ENCODE results near the gene MPP3.

The MPP3 gene

DNA sequence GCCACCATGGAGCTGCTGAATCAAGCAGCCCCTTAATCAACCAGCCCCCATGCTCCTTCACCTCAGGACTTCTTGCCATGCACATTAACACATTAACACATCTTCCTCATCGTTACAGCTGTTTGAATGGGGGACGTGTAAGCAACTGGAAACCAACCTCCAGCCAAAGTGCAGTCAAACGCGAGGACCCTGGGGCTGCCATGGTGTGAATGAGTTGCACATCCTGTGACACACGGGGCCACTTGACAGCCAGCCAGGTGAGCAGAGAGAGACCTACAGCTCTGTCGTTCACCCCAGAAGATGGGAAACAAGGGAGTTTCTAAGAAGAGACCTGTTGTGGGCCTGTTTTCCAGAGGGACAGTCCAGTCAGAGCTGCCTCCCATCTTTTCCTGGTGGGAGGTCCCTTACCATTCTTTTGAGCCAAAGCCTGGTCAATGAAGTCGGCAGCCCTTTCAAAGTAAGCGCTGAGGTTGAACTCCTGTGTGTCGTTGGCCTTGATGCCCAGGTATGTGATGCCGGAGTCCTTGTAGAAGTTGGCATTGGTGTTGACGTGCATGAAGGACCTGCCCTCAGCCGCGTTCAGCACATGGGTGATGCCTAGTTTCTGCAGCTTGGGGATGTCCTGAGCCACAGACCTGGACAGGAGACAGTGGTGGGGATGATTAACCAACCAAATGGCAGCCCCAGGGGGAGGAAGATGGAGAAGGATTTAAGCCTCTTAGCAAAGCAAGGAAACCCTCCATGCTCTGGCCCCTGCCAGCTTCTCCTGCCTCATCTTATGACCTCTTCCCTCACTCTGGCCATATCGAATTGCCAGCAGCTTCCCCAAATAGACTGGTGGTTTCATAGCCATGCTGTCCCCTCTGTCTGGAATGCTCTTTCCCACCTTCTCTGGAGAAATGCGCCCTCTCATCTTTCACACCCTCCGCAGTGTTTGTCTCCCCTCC lies 58.4 kb downstream of the MPP3 start:
- in situ Hi-C loops (cut with MboI; ENCODE audit: low sequenced_read_pairs) = no loop called here

DNA sequence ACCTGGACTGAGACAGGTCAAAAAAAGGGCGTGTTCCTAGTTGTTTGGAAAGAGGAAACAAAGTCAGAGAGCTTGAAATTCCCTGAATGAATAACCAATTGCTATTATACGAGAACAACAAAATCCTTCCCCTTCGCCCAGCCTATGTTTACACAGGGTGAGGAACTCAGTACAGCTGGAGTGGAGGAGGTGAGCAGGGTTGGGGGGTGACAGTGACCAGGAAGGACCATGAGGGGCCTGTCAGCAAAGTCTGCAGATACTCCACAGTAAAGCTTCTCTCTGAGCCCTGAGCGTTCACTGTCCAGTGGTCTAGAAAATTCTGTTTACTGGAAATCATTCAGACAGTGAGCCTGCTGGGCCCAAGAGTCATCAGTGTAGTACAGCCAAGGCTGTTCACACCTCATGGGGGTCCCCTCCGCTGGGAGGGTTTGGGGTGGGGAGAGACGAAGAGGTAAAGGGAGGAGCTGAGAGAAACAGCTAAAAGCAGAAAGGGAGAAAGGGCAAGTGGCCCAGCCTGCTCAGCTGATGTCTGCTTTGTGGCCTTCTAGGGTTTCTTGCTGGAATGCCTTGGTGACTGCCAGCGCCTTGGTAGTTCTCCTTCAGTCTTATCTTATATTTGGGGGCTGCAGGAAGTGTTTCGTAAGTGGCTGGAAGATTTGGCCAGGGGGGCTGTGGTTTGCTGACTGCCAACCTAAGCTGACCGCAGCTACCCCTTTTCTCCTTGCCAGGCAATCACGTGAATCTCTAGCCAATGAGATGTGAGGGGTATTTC lies 59.9 kb downstream of the MPP3 start:
- in situ Hi-C loops (cut with MboI; ENCODE audit: low sequenced_read_pairs) = no loop called here

DNA sequence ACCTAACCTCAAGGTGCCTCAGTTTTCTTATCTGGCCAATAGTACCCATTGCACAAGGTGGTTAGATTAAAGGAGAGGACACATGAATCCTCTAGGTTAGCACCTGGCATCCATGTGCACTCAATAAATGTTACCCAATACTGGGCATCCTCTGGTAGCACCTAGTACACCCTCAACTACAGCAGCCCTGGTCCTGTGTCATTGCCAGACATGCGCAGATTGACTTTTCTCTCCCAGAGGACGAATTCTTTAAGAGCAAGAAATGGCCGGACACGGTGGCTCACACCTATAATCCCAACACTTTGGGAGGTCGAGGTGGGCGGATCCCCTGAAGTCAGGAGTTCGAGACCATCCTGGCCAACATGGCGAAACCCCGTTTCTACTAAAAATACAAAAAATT lies 61.5 kb downstream of the MPP3 start:
- in situ Hi-C loops (cut with MboI; ENCODE audit: low sequenced_read_pairs) = no loop called here

DNA sequence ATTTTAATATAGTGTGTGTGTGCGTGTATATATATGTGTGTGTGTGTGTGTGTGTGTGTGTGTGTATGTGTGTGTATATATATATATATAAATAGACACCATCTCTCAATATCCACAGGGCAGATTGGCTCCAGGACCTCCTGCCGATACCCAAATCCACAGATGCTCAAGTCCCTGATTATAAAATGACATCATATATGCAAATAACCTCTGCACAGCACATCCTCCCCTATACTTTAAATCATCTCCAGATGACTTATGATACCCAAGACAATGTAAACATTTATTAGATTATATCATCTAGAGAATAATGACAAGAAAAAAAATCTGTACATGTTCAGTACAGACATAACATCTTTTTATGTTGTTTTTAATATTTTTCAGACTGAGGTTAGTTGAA lies 62.0 kb downstream of the MPP3 start:
- in situ Hi-C loops (cut with MboI; ENCODE audit: low sequenced_read_pairs) = no loop called here

DNA sequence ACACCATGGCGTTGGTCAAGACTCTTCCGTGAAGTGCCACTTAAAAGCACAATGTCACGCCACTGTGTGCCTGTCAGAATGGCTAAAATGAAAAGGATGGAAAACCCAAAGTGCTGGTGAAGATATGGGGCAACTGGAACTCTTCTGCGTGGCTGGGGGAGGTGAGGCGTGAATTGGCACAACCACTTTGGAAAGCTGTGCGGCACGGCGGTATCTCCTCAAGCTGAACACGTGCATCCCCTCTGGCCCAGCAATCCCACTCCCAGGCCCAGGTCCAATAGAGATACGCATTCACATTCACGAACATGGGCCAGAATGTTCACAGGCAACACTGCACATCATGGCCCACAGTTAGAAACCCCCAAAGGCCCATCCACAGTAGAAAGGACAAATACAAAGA lies 63.1 kb downstream of the MPP3 start:
- in situ Hi-C loops (cut with MboI; ENCODE audit: low sequenced_read_pairs) = no loop called here

DNA sequence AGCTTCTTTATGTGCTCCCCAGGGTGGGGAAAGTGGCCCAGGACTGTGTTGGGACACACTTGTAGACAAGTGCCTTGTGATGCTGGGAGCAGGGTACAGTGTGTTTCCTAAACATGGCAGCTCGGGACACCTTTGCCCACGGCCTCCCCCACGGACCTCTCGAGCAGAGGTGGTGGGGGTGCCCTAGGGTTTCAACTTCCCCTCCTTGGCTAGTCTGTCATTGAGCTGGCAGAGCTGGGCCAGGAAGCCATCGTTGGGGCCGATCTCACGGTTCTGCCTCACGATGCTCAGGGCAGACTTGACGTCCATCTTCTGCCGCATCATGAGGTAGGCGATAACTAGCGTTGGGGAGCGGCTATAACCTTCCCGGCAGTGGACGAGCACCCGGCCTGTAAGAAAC lies 63.5 kb downstream of the MPP3 start:
- in situ Hi-C loops (cut with MboI; ENCODE audit: low sequenced_read_pairs) = no loop called here

DNA sequence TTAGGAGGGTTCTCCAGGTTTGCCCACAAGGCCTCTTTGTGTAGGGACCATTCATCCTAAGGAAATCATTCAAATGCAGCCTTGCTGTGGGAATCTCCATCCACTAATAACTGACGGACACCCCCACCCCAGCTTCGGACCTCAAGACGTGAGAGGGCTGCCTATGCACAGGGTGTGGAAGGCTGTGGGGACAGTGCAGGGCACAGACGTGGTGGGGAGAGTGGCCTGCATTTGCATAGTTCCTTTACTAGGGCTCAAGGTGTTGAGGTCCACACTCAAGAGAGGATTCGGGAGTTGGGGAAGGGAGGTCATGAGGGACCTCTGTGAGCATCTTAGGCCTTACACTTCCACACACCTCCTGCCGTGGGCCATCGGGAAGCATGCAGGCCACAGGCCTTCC lies 64.0 kb downstream of the MPP3 start:
- in situ Hi-C loops (cut with MboI; ENCODE audit: low sequenced_read_pairs) = no loop called here

DNA sequence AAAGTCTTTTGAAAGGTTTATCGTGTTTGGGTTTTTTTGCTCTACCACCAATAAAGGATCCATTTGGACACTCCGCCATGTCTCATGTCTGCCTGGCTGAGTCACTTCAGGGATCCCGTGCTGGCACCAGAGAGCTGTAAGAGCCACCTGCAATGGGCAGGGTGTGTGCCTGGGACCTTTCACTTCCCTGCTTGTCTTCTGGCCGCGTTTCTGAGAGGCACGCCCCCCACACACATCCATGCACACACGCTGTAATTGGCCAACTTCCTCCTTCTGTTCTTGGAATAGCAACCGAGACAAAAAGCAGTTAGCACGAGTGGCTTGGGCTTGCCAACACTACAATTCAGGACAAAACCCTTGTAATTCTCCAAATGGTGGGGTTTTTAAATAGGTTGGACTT lies 64.6 kb downstream of the MPP3 start:
- in situ Hi-C loops (cut with MboI; ENCODE audit: low sequenced_read_pairs) = no loop called here

DNA sequence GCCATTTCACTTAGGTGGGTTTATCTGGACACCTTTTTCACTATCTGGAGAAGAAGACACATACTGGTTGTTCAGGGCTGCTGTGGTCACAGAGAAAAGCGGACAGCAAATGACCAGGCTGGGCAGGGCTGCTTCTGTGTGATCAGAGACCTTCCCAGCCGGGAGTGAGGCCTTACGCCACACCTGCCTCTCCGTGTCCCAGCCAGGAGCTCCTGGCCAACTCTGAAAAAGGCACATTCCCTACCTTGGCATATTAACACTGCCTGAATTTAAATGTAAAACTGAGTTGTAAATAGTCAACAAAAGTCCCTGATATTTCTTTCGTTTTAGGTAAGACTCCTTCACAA lies 65.3 kb downstream of the MPP3 start:
- in situ Hi-C loops (cut with MboI; ENCODE audit: low sequenced_read_pairs) = no loop called here

DNA sequence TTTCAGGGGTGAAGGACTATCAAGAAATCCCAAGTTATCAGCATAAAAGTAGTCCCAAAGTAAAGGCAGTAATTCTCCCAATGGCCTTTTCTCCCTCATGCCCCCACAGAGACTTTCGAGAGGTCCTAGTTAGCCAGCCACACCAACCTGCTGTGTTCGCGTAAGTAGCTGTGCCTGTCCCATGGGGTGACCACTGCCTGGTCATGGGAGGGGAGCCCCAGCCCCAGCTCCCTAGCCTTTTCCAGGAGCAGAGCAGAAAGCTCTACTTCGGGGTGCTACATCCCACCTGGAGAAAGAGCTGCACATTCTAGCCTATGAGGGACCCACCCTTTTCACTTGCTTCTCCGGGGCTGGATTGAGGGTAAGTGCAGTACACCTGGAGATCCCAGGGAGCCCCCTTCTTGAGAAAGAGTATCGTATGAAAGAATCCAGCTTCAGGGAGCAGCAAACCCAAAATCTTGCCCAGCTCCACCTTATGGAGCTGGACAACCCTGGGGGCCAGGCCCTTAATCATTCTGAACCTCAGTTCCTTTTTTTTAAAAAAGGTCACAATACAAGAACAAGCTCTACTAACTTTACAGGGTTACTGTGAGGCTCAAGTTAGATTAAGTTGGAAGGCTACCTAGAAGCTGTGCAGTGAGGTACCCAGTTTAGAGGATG lies 65.8 kb downstream of the MPP3 start:
- in situ Hi-C loops (cut with MboI; ENCODE audit: low sequenced_read_pairs) = no loop called here

DNA sequence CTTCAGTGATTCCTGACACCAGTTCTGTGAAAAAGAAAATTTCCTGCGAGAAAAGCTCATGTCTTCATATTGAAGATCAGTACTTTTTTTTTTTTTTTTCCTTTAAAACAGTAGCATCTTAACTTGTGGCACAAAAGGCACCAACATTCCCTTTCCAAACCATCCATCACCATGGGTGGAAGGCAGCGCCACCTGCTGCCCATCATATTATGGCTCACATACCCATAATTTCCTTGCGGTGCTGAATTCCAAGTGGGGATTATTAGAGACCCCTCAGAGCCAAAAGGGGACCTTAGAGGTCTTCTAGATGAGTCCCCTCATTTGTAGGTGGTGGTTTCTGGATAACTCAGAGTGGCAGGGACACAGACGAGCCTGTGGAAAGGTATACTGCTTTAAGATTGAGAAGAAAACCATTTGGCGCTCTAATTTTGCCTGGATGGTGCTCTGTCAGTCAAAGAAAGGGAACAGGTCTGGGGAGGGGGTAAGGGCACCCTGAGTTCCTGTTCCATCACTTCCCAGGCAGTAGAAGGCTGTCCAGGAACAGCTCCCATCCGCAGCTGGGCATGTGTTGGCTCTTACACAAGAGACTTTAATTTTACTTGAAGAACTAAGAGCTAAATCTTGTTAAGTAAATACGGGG lies 66.4 kb downstream of the MPP3 start:
- in situ Hi-C loops (cut with MboI; ENCODE audit: low sequenced_read_pairs) = no loop called here

DNA sequence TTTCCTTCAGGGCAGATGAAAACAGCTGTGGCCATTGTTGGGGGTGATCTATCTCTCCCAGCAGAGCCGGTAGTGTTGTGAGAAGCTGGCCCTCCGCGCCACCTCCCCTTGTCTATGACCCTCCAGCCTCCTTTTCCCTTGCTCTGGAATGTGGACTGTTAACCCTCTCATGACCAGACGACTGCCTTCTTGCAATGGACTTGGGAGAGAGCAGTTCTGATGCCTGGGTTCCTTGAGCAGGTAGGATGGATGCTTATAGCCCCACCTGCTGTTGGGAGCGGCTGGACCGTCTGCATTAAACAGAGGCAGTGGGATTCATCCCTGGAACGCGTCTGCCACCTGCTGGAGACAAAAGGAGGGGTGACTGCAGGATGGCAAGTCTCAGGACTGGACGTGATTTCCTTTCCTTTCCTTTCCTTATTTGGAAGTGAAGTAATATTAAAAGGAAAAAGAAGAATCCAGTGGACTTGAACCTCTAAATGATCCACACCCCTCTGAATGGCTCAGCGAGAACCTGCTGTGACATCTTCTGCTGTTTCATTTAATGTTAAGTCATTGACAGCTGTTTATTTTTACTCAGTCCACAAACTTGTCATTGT lies 72.6 kb downstream of the MPP3 start:
- in situ Hi-C loops (cut with MboI; ENCODE audit: low sequenced_read_pairs) = no loop called here

DNA sequence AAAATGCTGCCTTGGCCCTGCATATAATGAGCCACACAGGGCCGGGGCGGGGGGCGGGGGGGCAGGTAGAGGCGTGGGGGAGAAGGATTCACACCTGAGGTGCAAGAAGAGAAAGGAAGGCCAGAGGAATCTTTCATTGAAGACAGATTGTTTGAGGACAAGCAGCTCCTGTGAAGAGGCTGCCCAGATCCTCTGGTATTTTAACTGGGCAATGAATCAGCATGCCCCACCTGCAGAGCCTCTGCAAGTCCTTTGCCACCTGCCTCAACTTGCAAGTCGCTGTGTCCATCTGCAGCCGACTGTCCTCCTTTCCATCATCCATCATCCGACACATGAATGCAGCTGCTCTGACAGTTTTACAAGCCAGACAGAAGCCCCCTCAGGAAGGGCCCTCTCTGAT lies 73.1 kb downstream of the MPP3 start:
- in situ Hi-C loops (cut with MboI; ENCODE audit: low sequenced_read_pairs) = no loop called here

DNA sequence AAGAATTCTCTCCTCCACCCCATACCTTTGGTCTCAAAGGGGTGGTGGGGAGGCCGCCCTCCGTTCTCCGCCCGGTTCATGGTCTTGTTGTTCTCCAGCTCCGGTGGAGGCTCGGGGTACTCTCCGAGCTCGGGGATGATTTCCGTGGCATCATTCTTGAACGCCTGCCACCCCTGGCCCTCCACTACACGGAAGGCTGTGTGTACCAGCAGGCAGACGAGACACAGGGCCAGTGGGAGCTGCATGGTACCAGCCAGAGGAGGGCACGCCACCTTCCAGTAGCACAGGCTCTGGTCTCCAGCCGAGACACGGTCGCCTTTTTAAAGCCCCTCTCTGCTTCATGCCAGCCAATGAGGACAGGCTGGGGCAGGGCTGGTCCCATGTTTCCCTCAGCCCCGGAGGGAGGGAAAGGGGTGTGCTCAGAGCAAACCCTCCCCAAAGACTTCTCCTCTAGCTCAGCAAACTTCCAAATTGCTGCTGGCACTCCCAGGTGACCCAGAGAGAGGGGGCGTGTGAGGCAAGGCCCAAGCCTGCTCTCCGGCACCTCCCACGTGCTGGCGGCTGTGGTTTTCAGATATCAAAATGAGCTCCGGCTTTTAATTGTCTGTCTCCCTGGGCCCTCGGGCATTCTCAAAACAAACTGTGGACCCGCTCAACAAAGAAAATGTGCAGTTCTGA lies 74.3 kb downstream of the MPP3 start, which contains the start of gene SOST:
Gene SOST (minus strand): TSS at position 295 of the 678 bp plus-strand sequence. CDS start 50 bp downstream, at position 245.
- in situ Hi-C loops (cut with MboI; ENCODE audit: low sequenced_read_pairs) = no loop called here

DNA sequence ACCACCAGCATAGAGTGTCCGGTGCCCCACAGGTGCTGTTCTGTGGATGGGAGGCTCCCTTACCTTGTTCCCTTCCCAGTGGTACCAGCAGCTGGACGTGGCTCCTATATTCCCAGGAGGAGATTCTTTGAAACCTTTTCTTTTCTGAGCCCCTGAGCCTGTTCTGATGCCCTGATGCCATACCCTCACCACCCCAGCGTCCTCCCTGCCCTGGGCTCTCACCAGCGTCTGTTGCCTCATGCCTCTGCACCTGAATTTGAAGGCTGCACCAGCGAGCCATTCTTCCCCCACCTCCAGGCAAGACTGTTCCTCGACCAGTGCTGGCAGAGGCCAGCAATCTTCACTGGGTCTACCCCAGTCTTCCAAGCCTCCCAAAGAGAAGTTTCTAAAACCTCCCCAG lies 74.9 kb downstream of the MPP3 start:
- in situ Hi-C loops (cut with MboI; ENCODE audit: low sequenced_read_pairs) = no loop called here

DNA sequence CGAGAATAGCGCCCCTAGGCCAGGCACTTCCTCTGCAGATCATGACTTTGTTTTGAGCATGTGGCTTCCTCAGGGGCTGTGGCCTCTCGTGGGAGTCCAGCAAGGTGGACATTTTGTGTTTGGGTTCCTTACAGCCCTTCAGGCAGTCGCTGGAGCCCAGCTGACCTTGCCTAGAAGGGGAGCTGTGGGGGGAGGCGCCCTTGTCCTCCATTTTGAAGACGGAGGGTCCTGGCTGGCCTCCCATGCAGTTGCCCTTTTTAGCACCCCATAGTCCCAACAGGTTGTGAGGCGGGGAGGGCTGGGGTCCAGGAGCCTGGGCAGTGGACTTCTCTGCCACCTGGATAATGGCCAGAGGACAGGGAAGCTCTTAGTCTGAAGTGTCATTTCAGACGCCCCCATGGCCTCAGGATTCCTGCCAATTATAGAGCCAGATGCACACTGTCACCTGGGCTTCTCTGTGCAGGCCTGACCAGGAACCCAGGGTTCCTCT lies 75.7 kb downstream of the MPP3 start:
- in situ Hi-C loops (cut with MboI; ENCODE audit: low sequenced_read_pairs) = no loop called here

DNA sequence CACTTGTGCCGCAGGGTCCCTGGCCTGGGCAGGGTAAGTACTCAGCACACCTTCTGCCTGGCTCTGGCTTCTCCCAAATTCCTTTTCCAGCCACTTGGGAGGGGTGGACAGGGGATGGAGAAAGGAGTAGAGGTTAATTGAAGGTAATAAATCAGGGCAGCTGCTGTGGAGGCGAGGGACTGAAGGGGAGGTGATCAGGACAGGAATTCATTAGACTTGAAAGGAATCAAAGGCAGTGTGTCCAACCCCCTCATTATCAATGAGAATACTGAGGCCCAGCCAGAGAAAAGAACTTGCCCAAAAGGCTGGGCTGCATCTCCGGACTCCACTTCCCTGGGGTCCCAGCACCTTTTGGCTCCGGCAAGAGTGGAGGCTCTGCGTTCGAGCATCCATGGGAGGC lies 76.7 kb downstream of the MPP3 start:
- in situ Hi-C loops (cut with MboI; ENCODE audit: low sequenced_read_pairs) = no loop called here

DNA sequence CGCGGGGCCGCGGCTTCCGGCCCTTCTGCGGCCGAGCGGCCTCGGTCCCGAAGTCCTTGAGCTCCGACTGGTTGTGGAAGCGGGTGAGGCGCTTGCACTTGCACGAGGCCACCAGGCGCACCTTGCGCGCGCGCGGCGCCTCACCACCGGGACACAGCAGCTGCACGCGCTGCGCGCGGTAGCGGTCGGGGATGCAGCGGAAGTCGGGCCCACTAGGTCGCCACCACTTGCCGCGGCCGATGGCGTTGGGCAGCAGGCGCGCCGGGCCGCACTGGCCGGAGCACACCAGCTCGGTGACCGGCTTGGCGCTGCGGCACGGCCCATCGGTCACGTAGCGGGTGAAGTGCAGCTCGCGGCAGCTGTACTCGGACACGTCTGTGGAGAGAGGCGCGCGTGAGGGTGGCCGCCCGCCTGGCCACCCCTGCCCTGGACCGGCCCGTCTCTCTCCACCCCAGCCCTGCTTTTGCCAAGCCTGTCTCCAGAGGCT lies 77.5 kb downstream of the MPP3 start:
- in situ Hi-C loops (cut with MboI; ENCODE audit: low sequenced_read_pairs) = no loop called here

DNA sequence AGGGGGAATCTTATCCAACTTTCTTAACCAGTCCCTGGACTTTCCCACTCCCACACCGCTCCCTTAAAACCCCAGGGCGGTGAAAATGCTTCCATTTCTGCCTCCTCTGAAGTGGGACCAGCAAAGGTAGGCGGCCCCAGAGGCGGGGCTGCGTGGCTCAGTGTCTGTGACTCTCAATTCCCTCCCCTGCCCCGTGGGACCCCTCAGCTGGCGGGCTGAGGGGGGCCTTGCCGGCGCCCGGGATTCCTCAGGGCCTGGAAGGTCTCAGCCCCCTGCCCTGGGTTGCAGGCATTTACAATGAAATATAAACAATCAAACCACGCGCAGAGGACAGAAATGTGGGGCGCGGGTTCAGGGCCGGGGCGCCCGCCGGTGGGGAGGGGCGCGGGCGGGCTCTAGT lies 78.0 kb downstream of the MPP3 start:
- in situ Hi-C loops (cut with MboI; ENCODE audit: low sequenced_read_pairs) = no loop called here
